A673 (cell line): ENCODE measurements around the gene CLNS1A.

Experiments
- EZH2 ChIP-seq: fragments of 200-600 bp; sonication (generic); IDR thresholded peaks from 2 replicates; pipeline ENCODE4 v1.6.1; 2017; ENCODE audit warnings: borderline replicate concordance, low read depth, mild to moderate bottlenecking, mixed read lengths, antibody characterized with exemption, low read length; ENCODE audit not compliant: poor library complexity, severe bottlenecking
- TF ChIP-seq, protein P1 (sequence below): fragments of 300-800, 200-600 bp; sonication (generic); conservative IDR thresholded peaks from 2 replicates; pipeline ENCODE4 v1.5.1; 2017; ENCODE audit warnings: low read depth, mild to moderate bottlenecking, antibody characterized with exemption, low read length, moderate library complexity, mixed read lengths

DNA sequence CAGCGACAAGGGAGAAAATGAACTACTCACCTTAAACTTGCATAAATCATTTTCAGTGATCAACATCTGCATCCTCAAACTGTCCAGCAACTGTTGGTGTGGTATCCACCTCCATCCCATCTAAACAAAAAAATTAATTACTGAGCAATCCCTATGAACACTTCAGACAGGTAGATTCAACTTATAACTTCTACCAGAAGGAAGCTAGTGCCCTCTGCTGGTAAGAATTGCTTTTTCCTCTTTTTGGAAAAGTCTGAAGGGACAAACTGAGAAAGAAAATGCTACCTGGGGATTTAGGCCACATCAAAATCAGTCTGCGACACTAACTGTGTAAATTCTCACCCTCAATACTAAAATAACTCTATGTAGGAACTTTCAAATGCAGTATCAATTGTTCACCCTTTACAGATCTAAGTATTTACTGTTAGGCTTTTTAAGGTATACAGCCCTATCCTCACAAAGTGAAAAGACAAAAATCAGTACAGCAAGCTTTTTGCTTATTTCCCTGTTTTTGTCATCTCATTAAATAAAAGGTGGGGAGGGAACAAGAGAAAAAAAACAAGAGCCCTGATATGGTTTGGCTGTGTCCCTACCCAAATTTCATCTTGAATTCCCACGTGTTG lies 17.9 kb downstream of the CLNS1A start:
- TF ChIP-seq, protein P1, sequence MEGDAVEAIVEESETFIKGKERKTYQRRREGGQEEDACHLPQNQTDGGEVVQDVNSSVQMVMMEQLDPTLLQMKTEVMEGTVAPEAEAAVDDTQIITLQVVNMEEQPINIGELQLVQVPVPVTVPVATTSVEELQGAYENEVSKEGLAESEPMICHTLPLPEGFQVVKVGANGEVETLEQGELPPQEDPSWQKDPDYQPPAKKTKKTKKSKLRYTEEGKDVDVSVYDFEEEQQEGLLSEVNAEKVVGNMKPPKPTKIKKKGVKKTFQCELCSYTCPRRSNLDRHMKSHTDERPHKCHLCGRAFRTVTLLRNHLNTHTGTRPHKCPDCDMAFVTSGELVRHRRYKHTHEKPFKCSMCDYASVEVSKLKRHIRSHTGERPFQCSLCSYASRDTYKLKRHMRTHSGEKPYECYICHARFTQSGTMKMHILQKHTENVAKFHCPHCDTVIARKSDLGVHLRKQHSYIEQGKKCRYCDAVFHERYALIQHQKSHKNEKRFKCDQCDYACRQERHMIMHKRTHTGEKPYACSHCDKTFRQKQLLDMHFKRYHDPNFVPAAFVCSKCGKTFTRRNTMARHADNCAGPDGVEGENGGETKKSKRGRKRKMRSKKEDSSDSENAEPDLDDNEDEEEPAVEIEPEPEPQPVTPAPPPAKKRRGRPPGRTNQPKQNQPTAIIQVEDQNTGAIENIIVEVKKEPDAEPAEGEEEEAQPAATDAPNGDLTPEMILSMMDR = peak; percentile 86
- no peak for TF ChIP-seq EZH2
